A549 (cell line): ENCODE measurements around the gene BEND5. TPM values are rescaled to one million over a fixed set of nuclear protein-coding genes. Genes with fewer than 3 reads are reported as not detected.

Experiments used
- ATAC-seq, 2 experiments: fragments of 200-7000 bp in 1 of 2; fragments of >200 bp in 1 of 2; cut with Nextera tagmentation in 1 of 2; cut with Tn5 transposase in 1 of 2; 3 replicates each; pipeline versions ENCODE4 v1.8.0 to v1.9.1; 2018 to 2020; ENCODE audit warnings: mild to moderate bottlenecking in 1 of 2, moderate library complexity in 1 of 2
- CTCF ChIA-PET: fragments of 300-600 bp; sonication (Branson Sonifier 250); formaldehyde crosslinking; extraction: SDS; loops from one replicate; lab custom pipeline; 2021; ENCODE audit warnings: antibody characterized with exemption, inconsistent platforms; lab: Yijun Ruan, JAX
- POLR2A ChIA-PET: fragments of 350-600 bp; formaldehyde crosslinking; extraction: SDS; loops from one replicate; lab custom pipeline; 2021; ENCODE audit warnings: antibody characterized with exemption, inconsistent platforms; lab: Yijun Ruan, JAX
- DNase-seq, 2 experiments: peaks; one replicate each; pipeline versions ENCODE4 v3.0.0 to v3.0.0-alpha.2; 2011 to 2016; ENCODE audit warnings: low read depth in 1 of 2, low spot score in 1 of 2
- FAIRE-seq: peaks from 2 replicates; lab custom pipeline; 2011; peaks lifted over from hg19 to GRCh38; lab: Jason Lieb, UNC
- H3K27ac ChIP-seq, 2 experiments: fragments of >200 bp; sonication (Bioruptor Twin); formaldehyde crosslinking; 3 replicates each; pipeline ENCODE4 v1.5.1; 2016 to 2017
- H3K4me1 ChIP-seq: fragments of >200 bp; sonication (Bioruptor Twin); formaldehyde crosslinking; 3 replicates; pipeline ENCODE4 v1.6.1; 2016
- H3K4me2 ChIP-seq: fragments of >200 bp; sonication (Bioruptor Twin); formaldehyde crosslinking; 3 replicates; pipeline ENCODE4 v1.6.1; 2016
- H3K4me3 ChIP-seq: fragments of >200 bp; sonication (Bioruptor Twin); formaldehyde crosslinking; 3 replicates; pipeline ENCODE4 v1.5.1; 2016
- H3K9me3 ChIP-seq: fragments of >200 bp; sonication (Bioruptor Twin); formaldehyde crosslinking; 3 replicates; pipeline ENCODE4 v1.6.1; 2016
- CEBPB ChIP-seq, 2 experiments: fragments of >200 bp in 1 of 2; sonication (Bioruptor Twin) in 1 of 2; formaldehyde crosslinking in 1 of 2; IDR thresholded peaks; 2 replicates each; pipeline ENCODE4 v1.6.1; 2012 to 2016
- CTCF ChIP-seq: fragments of >200 bp; sonication (Bioruptor Twin); formaldehyde crosslinking; IDR thresholded peaks from 3 replicates; pipeline ENCODE4 v1.5.1; 2016
- ELK1 ChIP-seq: fragments of 150-350 bp; IDR thresholded peaks from 2 replicates; pipeline ENCODE4 v1.6.1; 2014; ENCODE audit warnings: low read depth, mild to moderate bottlenecking, low read length
- ESRRA ChIP-seq: fragments of 150-350 bp; IDR thresholded peaks from 2 replicates; pipeline ENCODE4 v1.6.1; 2014; ENCODE audit warnings: mild to moderate bottlenecking, low read length, borderline replicate concordance
- FOSB ChIP-seq: fragments of 250-450 bp; sonication (Bioruptor Pico); IDR thresholded peaks from 2 replicates; pipeline ENCODE4 v1.5.0; 2020; ENCODE audit warnings: mild to moderate bottlenecking, moderate library complexity
- FOXS1 ChIP-seq: fragments of 250-450 bp; sonication (Bioruptor Pico); IDR thresholded peaks from 2 replicates; pipeline ENCODE4 v1.5.0; 2020; ENCODE audit warnings: mild to moderate bottlenecking, moderate library complexity
- HMGXB4 ChIP-seq: fragments of 250-450 bp; sonication (Bioruptor Pico); IDR thresholded peaks from 2 replicates; pipeline ENCODE4 v1.5.0; 2021; ENCODE audit warnings: mild to moderate bottlenecking, moderate library complexity, borderline replicate concordance
- HOXB5 ChIP-seq: fragments of 250-450 bp; sonication (Bioruptor Pico); IDR thresholded peaks from 2 replicates; pipeline ENCODE4 v1.5.0; 2020; ENCODE audit warnings: mild to moderate bottlenecking, moderate library complexity
- MAFK ChIP-seq: fragments of 450-650 bp; IDR thresholded peaks from 2 replicates; pipeline ENCODE4 v1.6.1; 2014; ENCODE audit not compliant: partially characterized antibody
- MAX ChIP-seq: IDR thresholded peaks from 2 replicates; pipeline ENCODE4 v1.6.1; 2012
- MAZ ChIP-seq: fragments of 150-350 bp; IDR thresholded peaks from 2 replicates; pipeline ENCODE4 v1.6.1; 2014; ENCODE audit warnings: antibody characterized with exemption, low read depth, low read length, borderline replicate concordance
- NR3C1 ChIP-seq: fragments of >200 bp; sonication (Bioruptor Twin); formaldehyde crosslinking; IDR thresholded peaks from 3 replicates; pipeline ENCODE4 v1.6.1; 2017
- PHF8 ChIP-seq: fragments of 200-600 bp; sonication (generic); IDR thresholded peaks from 2 replicates; pipeline ENCODE4 v1.6.1; 2016; ENCODE audit warnings: low read depth, mild to moderate bottlenecking, antibody characterized with exemption, moderate library complexity, borderline replicate concordance
- POLR2AphosphoS2 ChIP-seq: conservative IDR thresholded peaks from 2 replicates; pipeline ENCODE4 v1.6.1; 2012; ENCODE audit warnings: low read length, improper control_type of control experiment, inconsistent platforms
- RNF2 ChIP-seq: fragments of 200-600 bp; sonication (generic); IDR thresholded peaks from 2 replicates; pipeline ENCODE4 v1.6.1; 2016; ENCODE audit warnings: low read depth, mild to moderate bottlenecking, antibody characterized with exemption, moderate library complexity, borderline replicate concordance
- SMC3 ChIP-seq: fragments of >200 bp; sonication (Bioruptor Twin); formaldehyde crosslinking; IDR thresholded peaks from 3 replicates; pipeline ENCODE4 v1.6.1; 2018; ENCODE audit warnings: inconsistent platforms
- TFCP2L1 ChIP-seq: fragments of 250-450 bp; sonication (Bioruptor Pico); IDR thresholded peaks from 2 replicates; pipeline ENCODE4 v1.5.0; 2021; ENCODE audit warnings: mild to moderate bottlenecking
- USF2 ChIP-seq: fragments of 450-650 bp; IDR thresholded peaks from 2 replicates; pipeline ENCODE4 v1.6.1; 2014; ENCODE audit warnings: antibody characterized with exemption
- ZC3H11A ChIP-seq: fragments of 450-650 bp; IDR thresholded peaks from 2 replicates; pipeline ENCODE4 v1.6.1; 2014; ENCODE audit warnings: antibody characterized with exemption, mild to moderate bottlenecking
- ZFP36 ChIP-seq: fragments of 450-650 bp; IDR thresholded peaks from 2 replicates; pipeline ENCODE4 v1.6.1; 2014; ENCODE audit warnings: borderline replicate concordance; ENCODE audit not compliant: partially characterized antibody
- ZNF302 ChIP-seq: fragments of 250-450 bp; sonication (Bioruptor Pico); IDR thresholded peaks from 2 replicates; pipeline ENCODE4 v1.9.0; 2021; ENCODE audit warnings: inconsistent platforms, mild to moderate bottlenecking, moderate library complexity
- ZSCAN20 ChIP-seq: fragments of 250-450 bp; sonication (Bioruptor Pico); IDR thresholded peaks from 2 replicates; pipeline ENCODE4 v1.8.0; 2022; ENCODE audit warnings: mild to moderate bottlenecking, moderate library complexity
- WGBS: methylation state at CpG from one replicate; pipeline ENCODE4 v1.1.6; 2017; ENCODE audit errors: missing lambda C conversion rate; 5-methylcytosine and 5-hydroxymethylcytosine counted together
- polyA plus RNA-seq, 4 experiments: library from polyadenylated mRNA; depleted of rRNA in 3 of 4; stranded (reverse); fragments of >200 nt; fragmentation: RNase III in 1 of 4; extraction: RNeasy Plus Mini Kit Qiagen cat#74134 plus additional on column Dnase treatment in 1 of 4; gene quantifications; 2 replicates in 3 of 4; 3 replicates in 1 of 4; pipeline ENCODE4 v1.2.3, GENCODE V29; 2011 to 2017

Gene BEND5
- polyA plus RNA-seq, 2 of the 4 experiments (the other 2 are of a cell fraction), result not detected

GRCh38 chr1:48775831-48776392, 779 bp downstream of the BEND5 start (continued):
- TF ChIP-seq HMGXB4, result no peak
- TF ChIP-seq SMC3, result no peak

GRCh38 chr1:48773133-48773532, 3.6 kb downstream of the BEND5 start:
- POLR2A ChIA-PET, result no interaction called here

GRCh38 chr1:48772211-48772610, 4.5 kb downstream of the BEND5 start:
- Histone ChIP-seq H3K4me3 (no peak overlapping the region), H3K4me2 (no peak overlapping the region), H3K9me3 (no peaks in the 10 kb centered on the region), H3K27ac (no peak overlapping the region), H3K4me1 (no peaks in the 10 kb centered on the region)
- ATAC-seq (no peak), FAIRE-seq (no peak), DNase-seq (no peak)
- ChIA-PET POLR2A (no interaction called here), CTCF (interaction anchor here (1.5 kb wide), 1 partner anchor 27 kb away, joined by 3 read pairs; no protein-coding TSS in a partner anchor)
- TF ChIP-seq RNF2 (no peak), ELK1 (no peak), HOXB5 (no peak), MAFK (no peak), USF2 (no peak), POLR2AphosphoS2 (no peak), MAZ (no peak), FOSB (CRISPR knock-in tag) (no peak), ZFP36 (no peak), PHF8 (no peak), TFCP2L1 (CRISPR knock-in tag) (no peak), NR3C1 (no peak), ESRRA (no peak), ZNF302 (CRISPR knock-in tag) (no peak), CTCF (no peak)
- WGBS, result 29% methylated on average over 2 of the region's 2 CpGs

More at GRCh38 chr1:48773133-48773532, 3.6 kb downstream of the BEND5 start:
- H3K4me2 ChIP-seq, result no peak overlapping the region
- ATAC-seq, result no peak
- no peak for FAIRE-seq
- WGBS, result 5% methylated on average over 1 of the region's 1 CpG
- no peaks in the 10 kb centered on the region for H3K9me3 ChIP-seq
- CTCF ChIA-PET, result interaction anchor here (0.6 to 1.5 kb wide), 3 partner anchors 14 to 70 kb away, joined by 3 to 4 read pairs (median 3); no protein-coding TSS in a partner anchor
- H3K27ac ChIP-seq, result no peak overlapping the region
- TF ChIP-seq ZSCAN20 (CRISPR knock-in tag) (no peak), NR3C1 (no peak), SMC3 (no peak), ZNF302 (CRISPR knock-in tag) (no peak), CEBPB (IDR thresholded peaks at IDR 0.05) (no peak), FOXS1 (no peak), MAX (no peak), ZC3H11A (no peak)
- no peak for DNase-seq
- H3K4me3 ChIP-seq, result no peak overlapping the region
- no peaks in the 10 kb centered on the region for H3K4me1 ChIP-seq
